OCI-LY7 (cell line): ENCODE results near the gene OST4. TPM values are rescaled to one million over a fixed set of nuclear protein-coding genes. Genes with fewer than 3 reads are reported as not detected.

ENCODE experiments used
- BruUV-seq: library from RNA; stranded (reverse); fragments of 400-500 nt; replicated peaks from 2 replicates; lab custom pipeline; 2021; lab: Mats Ljungman, UMichigan
- CTCF ChIA-PET: fragments of 300-600 bp; sonication (Branson Sonifier 250); formaldehyde crosslinking; loops from one replicate; lab custom pipeline; 2022; ENCODE audit warnings: antibody characterized with exemption; ENCODE audit not compliant: unreplicated experiment; lab: Charles Lee
- POLR2A ChIA-PET: fragments of 300-600 bp; sonication (Branson Sonifier 250); formaldehyde crosslinking; loops from one replicate; lab custom pipeline; 2022; ENCODE audit warnings: antibody characterized with exemption; lab: Charles Lee
- DNase-seq: peaks from one replicate; pipeline ENCODE4 v3.0.0-alpha.2; 2015; ENCODE audit warnings: low spot score
- H2AFZ ChIP-seq: fragments of 200-600 bp; sonication (generic), shearing (Covaris generic); 2 replicates; pipeline ENCODE4 v1.6.1; 2014; ENCODE audit warnings: mild to moderate bottlenecking, antibody characterized with exemption, low read length, moderate library complexity
- H3K27ac ChIP-seq: fragments of 200-600 bp; sonication (generic); 2 replicates; pipeline ENCODE4 v1.5.1; 2014; ENCODE audit warnings: mixed run types, low read depth, mild to moderate bottlenecking, moderate library complexity, low read length, inconsistent platforms; ENCODE audit not compliant: poor library complexity, severe bottlenecking
- H3K36me3 ChIP-seq: fragments of 200-600 bp; sonication (generic); 2 replicates; pipeline ENCODE4 v1.6.1; 2014; ENCODE audit warnings: mild to moderate bottlenecking, antibody characterized with exemption, low read length, moderate library complexity, mixed read lengths; ENCODE audit not compliant: insufficient read depth
- H3K4me1 ChIP-seq: fragments of 200-600 bp; sonication (generic); 2 replicates; pipeline ENCODE4 v1.5.1; 2014; ENCODE audit warnings: mild to moderate bottlenecking, low read length; ENCODE audit not compliant: insufficient read depth, poor library complexity, severe bottlenecking
- H3K4me2 ChIP-seq: fragments of 200-600 bp; sonication (generic); 2 replicates; pipeline ENCODE4 v1.6.1; 2014; ENCODE audit warnings: mild to moderate bottlenecking, low read length
- H3K4me3 ChIP-seq: fragments of 200-600 bp; sonication (generic); 2 replicates; pipeline ENCODE4 v1.5.1; 2014; ENCODE audit warnings: mild to moderate bottlenecking, low read depth, low read length; ENCODE audit not compliant: poor library complexity, severe bottlenecking
- H3K79me2 ChIP-seq: fragments of 200-600 bp; sonication (generic); 2 replicates; pipeline ENCODE4 v1.6.1; 2016; ENCODE audit warnings: low read depth, mild to moderate bottlenecking, low read length, moderate library complexity, mixed read lengths; ENCODE audit not compliant: insufficient read depth
- H3K9me2 ChIP-seq: fragments of 200-600 bp; sonication (generic); 2 replicates; pipeline ENCODE4 v1.6.1; 2016; ENCODE audit warnings: mild to moderate bottlenecking, low read length, mixed read lengths; ENCODE audit not compliant: insufficient read depth
- H3K9me3 ChIP-seq: fragments of 200-600 bp; sonication (generic); 2 replicates; pipeline ENCODE4 v1.6.1; 2014; ENCODE audit warnings: mild to moderate bottlenecking, mixed run types, low read length, mixed read lengths
- H4K20me1 ChIP-seq: fragments of 200-600 bp; sonication (generic); 2 replicates; pipeline ENCODE4 v1.6.1; 2014; ENCODE audit warnings: mild to moderate bottlenecking, antibody characterized with exemption, low read length, moderate library complexity, mixed read lengths; ENCODE audit not compliant: insufficient read depth
- EZH2phosphoT487 ChIP-seq: fragments of 200-600 bp; sonication (generic); IDR thresholded peaks from 2 replicates; pipeline ENCODE4 v1.6.1; 2018; ENCODE audit warnings: low read depth, borderline replicate concordance, mild to moderate bottlenecking, mixed run types, antibody characterized with exemption, low read length, moderate library complexity, mixed read lengths
- intact Hi-C: fragments of 100-400 bp; cut with micrococcal nuclease; formaldehyde crosslinking; loops from one replicate; pipeline ENCODE4 v1.10.0; 2022; ENCODE audit not compliant: unreplicated experiment
- total RNA-seq, 2 experiments: library from RNA; depleted of rRNA in 1 of 2; stranded (reverse); fragments of >200 nt in 1 of 2; shearing (Covaris generic) in 1 of 2; gene quantifications; 2 replicates each; pipeline ENCODE4 v1.2.3, GENCODE V29; 2014 to 2022
- TF ChIP-seq, protein P1 (sequence below): fragments of 200-600 bp; sonication (generic); conservative IDR thresholded peaks from 2 replicates; pipeline ENCODE4 v1.5.1; 2014; ENCODE audit warnings: mild to moderate bottlenecking, antibody characterized with exemption, low read length, moderate library complexity, mixed read lengths

Gene OST4
- total RNA-seq, 2 experiments from 2014 or later: 214 to 267 TPM

DNA sequence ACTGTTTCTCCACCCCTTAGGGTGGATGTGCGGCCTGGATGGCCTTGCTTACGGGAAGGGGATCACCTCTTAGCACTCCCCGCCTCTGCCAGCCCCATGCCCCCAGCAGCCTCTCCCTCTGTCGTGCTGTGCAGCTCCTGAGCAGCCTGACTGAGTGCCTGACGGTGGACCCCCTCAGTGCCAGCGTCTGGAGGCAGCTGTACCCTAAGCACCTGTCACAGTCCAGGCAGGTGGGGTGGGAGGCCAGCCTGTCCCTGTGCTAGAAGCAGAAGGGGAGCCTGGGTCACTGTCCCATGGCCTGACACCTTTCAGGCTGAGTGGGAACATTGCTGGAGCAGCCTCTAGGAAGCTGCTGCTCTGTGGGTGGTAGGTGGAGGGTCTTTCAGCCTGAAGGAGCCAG, 33.4 kb downstream of the OST4 start:
- H3K9me3 ChIP-seq: no peaks in the 10 kb centered on the region
- no peak for TF ChIP-seq EZH2phosphoT487
- TF ChIP-seq, protein P1, sequence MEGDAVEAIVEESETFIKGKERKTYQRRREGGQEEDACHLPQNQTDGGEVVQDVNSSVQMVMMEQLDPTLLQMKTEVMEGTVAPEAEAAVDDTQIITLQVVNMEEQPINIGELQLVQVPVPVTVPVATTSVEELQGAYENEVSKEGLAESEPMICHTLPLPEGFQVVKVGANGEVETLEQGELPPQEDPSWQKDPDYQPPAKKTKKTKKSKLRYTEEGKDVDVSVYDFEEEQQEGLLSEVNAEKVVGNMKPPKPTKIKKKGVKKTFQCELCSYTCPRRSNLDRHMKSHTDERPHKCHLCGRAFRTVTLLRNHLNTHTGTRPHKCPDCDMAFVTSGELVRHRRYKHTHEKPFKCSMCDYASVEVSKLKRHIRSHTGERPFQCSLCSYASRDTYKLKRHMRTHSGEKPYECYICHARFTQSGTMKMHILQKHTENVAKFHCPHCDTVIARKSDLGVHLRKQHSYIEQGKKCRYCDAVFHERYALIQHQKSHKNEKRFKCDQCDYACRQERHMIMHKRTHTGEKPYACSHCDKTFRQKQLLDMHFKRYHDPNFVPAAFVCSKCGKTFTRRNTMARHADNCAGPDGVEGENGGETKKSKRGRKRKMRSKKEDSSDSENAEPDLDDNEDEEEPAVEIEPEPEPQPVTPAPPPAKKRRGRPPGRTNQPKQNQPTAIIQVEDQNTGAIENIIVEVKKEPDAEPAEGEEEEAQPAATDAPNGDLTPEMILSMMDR: no peak
- no peak overlapping the region for H3K4me2 ChIP-seq
- ChIA-PET POLR2A (interaction anchor here (1.3 kb wide), 1 partner anchor 13 kb away, joined by 5 read pairs; no protein-coding TSS in a partner anchor), CTCF (no interaction called here)
- H3K36me3 ChIP-seq: peaks cover 81% of the 10 kb centered on the region
- peaks cover 13% of the 10 kb centered on the region; the same call in 1 of the 2 replicates for H3K79me2 ChIP-seq
- H3K27ac ChIP-seq: no peak overlapping the region
- peaks cover 38% of the 10 kb centered on the region for H3K4me1 ChIP-seq
- H4K20me1 ChIP-seq: no peaks in the 10 kb centered on the region
- no peaks in the 10 kb centered on the region for H3K9me2 ChIP-seq
- no peak overlapping the region for H2AFZ ChIP-seq
- intact Hi-C loops: no loop called here
- no peak overlapping the region for H3K4me3 ChIP-seq
- DNase-seq: no peak
- no TSS peak for BruUV-seq

DNA sequence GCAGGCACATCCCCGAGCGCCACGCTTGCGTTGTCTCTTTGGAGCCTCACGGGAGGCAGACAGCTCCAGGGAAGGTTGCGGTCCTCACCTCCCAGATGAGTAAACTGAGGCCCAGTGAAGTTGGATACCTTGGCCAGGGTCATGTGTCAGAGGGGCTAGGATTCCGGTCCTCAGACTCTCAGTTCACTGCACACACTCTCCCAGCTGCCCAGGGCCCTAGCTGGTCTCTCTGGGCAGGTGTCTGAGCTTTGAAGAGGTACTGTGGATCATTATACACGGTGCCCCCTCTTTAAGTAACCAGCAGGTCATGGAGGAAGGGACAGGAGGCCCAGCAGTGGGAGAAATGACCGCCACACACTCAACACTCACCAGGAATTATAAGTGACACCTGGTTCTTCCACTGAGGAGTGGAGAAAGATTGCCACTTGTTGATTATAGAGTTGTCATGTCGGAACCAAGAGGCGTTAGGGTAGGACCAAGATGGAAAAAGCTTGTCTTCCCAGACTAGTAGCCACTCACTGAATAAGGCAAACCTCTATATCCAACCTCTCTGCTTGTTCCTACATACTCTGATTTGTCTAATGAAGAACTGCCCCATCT, 38.1 kb downstream of the OST4 start:
- Histone ChIP-seq H3K36me3 (peaks cover 37% of the 10 kb centered on the region), H3K27ac (peak overlapping the region; percentile 15), H3K4me1 (peaks cover 16% of the 10 kb centered on the region), H3K79me2 (peaks cover 13% of the 10 kb centered on the region; the same call in 1 of the 2 replicates), H2AFZ (peak overlapping the region; percentile 77; the same call in 1 of the 2 replicates), H3K9me3 (no peaks in the 10 kb centered on the region), H3K4me2 (peak overlapping the region; percentile 89), H3K9me2 (no peaks in the 10 kb centered on the region), H3K4me3 (peak overlapping the region; percentile 95), H4K20me1 (no peaks in the 10 kb centered on the region)
- intact Hi-C loops: loop anchor here (2.0 kb wide), 2 partner anchors 37 to 53 kb away; partner anchors contain the start of genes KHK and OST4
- ChIA-PET CTCF (no interaction called here), POLR2A (interaction anchor here (0.6 to 4.8 kb wide), 4 partner anchors 17 to 321 kb away, joined by 3 to 29 read pairs (median 4); partner anchors contain the start of gene AGBL5)
- no peak for DNase-seq
- TF ChIP-seq, protein P1: no peak
- TF ChIP-seq EZH2phosphoT487: no peak
- BruUV-seq: TSS peak; percentile 65
